GM23338 (cell line): ENCODE data around the gene PLS1. TPM values are rescaled to one million over a fixed set of nuclear protein-coding genes. Genes with fewer than 3 reads are reported as not detected.

ENCODE experiments used
- ATAC-seq: fragments of 200-7000 bp; cut with Tn5 transposase; 3 replicates; pipeline ENCODE4 v1.9.1; 2020
- DNase-seq: peaks from one replicate; pipeline ENCODE4 v3.0.0-alpha.2; 2015; ENCODE audit warnings: low spot score
- H2AFZ ChIP-seq: fragments of 200-600 bp; sonication (generic); 2 replicates; pipeline ENCODE4 v1.8.0; 2016; ENCODE audit warnings: antibody characterized with exemption, mild to moderate bottlenecking, moderate library complexity
- H3F3A ChIP-seq: fragments of 200-600 bp; sonication (generic); replicated peaks from 2 replicates; pipeline ENCODE4 v1.8.0; 2017; ENCODE audit warnings: antibody characterized with exemption, mixed run types, low read depth
- H3K27ac ChIP-seq: fragments of 200-600 bp; sonication (generic); 2 replicates; pipeline ENCODE4 v1.6.1; 2016; ENCODE audit warnings: low read depth
- H3K27me3 ChIP-seq: fragments of 200-600 bp; sonication (generic); 2 replicates; pipeline ENCODE4 v1.8.0; 2016; ENCODE audit warnings: mild to moderate bottlenecking, mixed run types, moderate library complexity; ENCODE audit not compliant: insufficient read depth
- H3K36me3 ChIP-seq: fragments of 200-600 bp; sonication (generic); 2 replicates; pipeline ENCODE4 v1.8.0; 2016; ENCODE audit warnings: mild to moderate bottlenecking; ENCODE audit not compliant: insufficient read depth
- H3K4me1 ChIP-seq: fragments of 200-600 bp; sonication (generic); 2 replicates; pipeline ENCODE4 v1.8.0; 2016; ENCODE audit warnings: mild to moderate bottlenecking, moderate library complexity; ENCODE audit not compliant: insufficient read depth
- H3K4me2 ChIP-seq: fragments of 200-600 bp; sonication (generic); 2 replicates; pipeline ENCODE4 v1.7.1; 2017; ENCODE audit warnings: mixed run types
- H3K4me3 ChIP-seq: fragments of 200-600 bp; sonication (generic); 2 replicates; pipeline ENCODE4 v1.6.1; 2016; ENCODE audit warnings: mixed run types
- H3K79me2 ChIP-seq: fragments of 200-600 bp; sonication (generic); replicated peaks from 2 replicates; pipeline ENCODE4 v1.8.0; 2017; ENCODE audit warnings: mild to moderate bottlenecking; ENCODE audit not compliant: insufficient read depth
- H3K9me2 ChIP-seq: fragments of 200-600 bp; sonication (generic); 2 replicates; pipeline ENCODE4 v1.8.0; 2017; ENCODE audit not compliant: insufficient read depth
- H4K20me1 ChIP-seq: fragments of 200-600 bp; sonication (generic); replicated peaks from 2 replicates; pipeline ENCODE4 v1.8.0; 2017; ENCODE audit warnings: mild to moderate bottlenecking; ENCODE audit not compliant: insufficient read depth
- H3K27ac Mint-ChIP-seq: 2 replicates; pipeline ENCODE4 v1.8.0; 2020; ENCODE audit warnings: inconsistent platforms, mild to moderate bottlenecking, moderate library complexity, mixed read lengths
- H3K27me3 Mint-ChIP-seq: 3 replicates; pipeline ENCODE4 v1.8.0; 2022; ENCODE audit warnings: low read depth, mild to moderate bottlenecking, moderate library complexity, mixed read lengths, inconsistent platforms; ENCODE audit not compliant: insufficient read depth, poor library complexity
- H3K36me3 Mint-ChIP-seq: 3 replicates; pipeline ENCODE4 v1.8.0; 2021; ENCODE audit warnings: low read depth, mild to moderate bottlenecking, inconsistent platforms, moderate library complexity, mixed read lengths
- H3K4me1 Mint-ChIP-seq: 3 replicates; pipeline ENCODE4 v1.8.0; 2020; ENCODE audit warnings: mild to moderate bottlenecking, inconsistent platforms, mixed read lengths
- H3K4me3 Mint-ChIP-seq: 3 replicates; pipeline ENCODE4 v1.8.0; 2021; ENCODE audit warnings: moderate library complexity, mild to moderate bottlenecking, inconsistent platforms, mixed read lengths
- H3K9me3 Mint-ChIP-seq: 3 replicates; pipeline ENCODE4 v1.8.0; 2020; ENCODE audit warnings: moderate library complexity, mild to moderate bottlenecking, inconsistent platforms, mixed read lengths
- CREB1 ChIP-seq: fragments of 250-450 bp; sonication (Bioruptor Pico); IDR thresholded peaks from 2 replicates; pipeline ENCODE4 v1.5.0; 2020; ENCODE audit warnings: low read depth, mild to moderate bottlenecking, moderate library complexity
- EZH2 ChIP-seq: fragments of 200-600 bp; sonication (generic); IDR thresholded peaks from one replicate; pipeline ENCODE4 v1.8.0; 2017; ENCODE audit warnings: antibody characterized with exemption, mild to moderate bottlenecking, low read depth; ENCODE audit not compliant: unreplicated experiment
- EZH2phosphoT487 ChIP-seq: fragments of 200-600 bp; sonication (generic); IDR thresholded peaks from one replicate; pipeline ENCODE4 v1.8.1; 2018; ENCODE audit warnings: antibody characterized with exemption; ENCODE audit not compliant: unreplicated experiment
- JUNB ChIP-seq: IDR thresholded peaks from one replicate; pipeline ENCODE4 v1.6.1; 2016; ENCODE audit warnings: antibody characterized with exemption; ENCODE audit not compliant: unreplicated experiment
- NANOG ChIP-seq: IDR thresholded peaks from 2 replicates; pipeline ENCODE4 v1.6.1; 2016; ENCODE audit warnings: antibody characterized with exemption, borderline replicate concordance
- POLR2AphosphoS5 ChIP-seq: IDR thresholded peaks from 2 replicates; pipeline ENCODE4 v1.6.1; 2016; ENCODE audit warnings: antibody characterized with exemption, low read depth
- STAT1 ChIP-seq: IDR thresholded peaks from one replicate; pipeline ENCODE4 v1.6.1; 2016; ENCODE audit warnings: antibody characterized with exemption; ENCODE audit not compliant: unreplicated experiment
- ZNF114 ChIP-seq: fragments of 250-450 bp; sonication (Bioruptor Pico); IDR thresholded peaks from 2 replicates; pipeline ENCODE4 v1.5.0; 2020; ENCODE audit warnings: mild to moderate bottlenecking, moderate library complexity
- ZNF331 ChIP-seq: fragments of 250-450 bp; sonication (Bioruptor Pico); IDR thresholded peaks from 2 replicates; pipeline ENCODE4 v1.5.0; 2020; ENCODE audit warnings: low read depth, mild to moderate bottlenecking, moderate library complexity
- polyA plus RNA-seq: library from polyadenylated mRNA; unstranded; fragments of >200 nt; fragmentation: Nextera tagmentation; extraction: Ambion mirVana; gene quantifications from 2 replicates; pipeline ENCODE4 v1.2.1, GENCODE V29; 2016
- total RNA-seq: library from RNA; depleted of rRNA; stranded (reverse); fragments of >200 nt; shearing (Covaris generic); gene quantifications from 2 replicates; pipeline ENCODE4 v1.2.3, GENCODE V29; 2014
- TF ChIP-seq, protein P1 (sequence below): IDR thresholded peaks from one replicate; pipeline ENCODE4 v1.6.1; 2018; ENCODE audit warnings: antibody characterized with exemption; ENCODE audit not compliant: unreplicated experiment
- TF ChIP-seq, protein P2 (sequence below): IDR thresholded peaks from 2 replicates; pipeline ENCODE4 v1.6.1; 2016; ENCODE audit warnings: antibody characterized with exemption
- TF ChIP-seq, protein P3 (sequence below): fragments of 250-450 bp; sonication (Bioruptor Pico); IDR thresholded peaks from 2 replicates; pipeline ENCODE4 v1.5.0; 2020; ENCODE audit warnings: mild to moderate bottlenecking, moderate library complexity
- TF ChIP-seq, protein P4 (sequence below), 2 experiments: fragments of 200-600 bp in 1 of 2; sonication (generic) in 1 of 2; conservative IDR thresholded peaks; 2 replicates each; pipeline versions ENCODE4 v1.5.1 to v1.6.1; 2016 to 2017; ENCODE audit warnings: antibody characterized with exemption in 2 of 2, low read depth in 2 of 2, mild to moderate bottlenecking in 2 of 2, moderate library complexity in 1 of 2

The PLS1 gene
- total and polyA plus RNA-seq, 2 experiments from 2014 or later: 18.4 to 42.2 TPM

DNA sequence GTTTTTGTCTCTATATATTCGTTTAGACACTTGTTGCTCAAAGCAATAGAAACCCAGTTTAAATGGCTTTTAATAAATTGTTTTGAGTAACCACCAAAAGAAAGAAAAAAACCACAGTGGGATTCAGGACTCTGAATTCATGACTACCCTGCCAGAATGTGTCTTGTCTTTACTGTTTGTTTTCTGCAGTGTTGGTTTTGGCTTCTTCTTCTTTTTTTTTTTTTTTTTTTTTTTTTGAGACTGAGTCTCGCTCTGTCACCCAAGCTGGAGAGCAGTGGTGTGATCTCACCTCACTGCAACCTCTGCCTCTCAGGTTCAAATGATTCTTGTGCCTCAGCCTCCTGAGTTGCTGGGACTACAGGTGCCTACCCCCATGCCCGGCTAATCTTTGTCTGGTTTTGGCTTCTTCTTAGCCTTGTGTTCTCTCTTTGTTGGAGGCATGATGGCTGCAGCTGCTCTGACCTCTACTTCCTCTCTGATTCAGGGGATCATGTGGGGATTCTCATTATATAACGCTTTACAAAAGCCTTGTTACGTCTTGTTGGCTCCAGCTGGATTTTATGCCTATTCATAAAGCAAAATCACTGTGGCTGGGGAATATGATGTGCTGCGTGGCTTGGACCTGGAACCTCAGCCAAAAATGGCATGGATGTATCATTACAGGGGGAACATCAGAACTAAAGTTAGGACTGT is 54.0 kb downstream of the PLS1 start:
- Histone ChIP-seq H3F3A (no peaks in the 10 kb centered on the region), H3K36me3 (no peaks in the 10 kb centered on the region), H2AFZ (no peak overlapping the region), H3K79me2 (no peaks in the 10 kb centered on the region), H4K20me1 (no peaks in the 10 kb centered on the region), H3K4me3 (no peak overlapping the region), H3K27me3 (no peaks in the 10 kb centered on the region), H3K4me2 (no peak overlapping the region), H3K9me2 (peaks cover 11% of the 10 kb centered on the region), H3K27ac (no peak overlapping the region), H3K4me1 (peaks cover 5% of the 10 kb centered on the region)
- peaks cover 26% of the 10 kb centered on the region for H3K4me1 Mint-ChIP-seq
- ATAC-seq: no peak
- no peaks in the 10 kb centered on the region for H3K9me3 Mint-ChIP-seq
- no peak overlapping the region for H3K4me3 Mint-ChIP-seq
- peak overlapping the region; percentile 35; the same call in 1 of the 2 replicates for H3K27ac Mint-ChIP-seq
- TF ChIP-seq, protein P1, sequence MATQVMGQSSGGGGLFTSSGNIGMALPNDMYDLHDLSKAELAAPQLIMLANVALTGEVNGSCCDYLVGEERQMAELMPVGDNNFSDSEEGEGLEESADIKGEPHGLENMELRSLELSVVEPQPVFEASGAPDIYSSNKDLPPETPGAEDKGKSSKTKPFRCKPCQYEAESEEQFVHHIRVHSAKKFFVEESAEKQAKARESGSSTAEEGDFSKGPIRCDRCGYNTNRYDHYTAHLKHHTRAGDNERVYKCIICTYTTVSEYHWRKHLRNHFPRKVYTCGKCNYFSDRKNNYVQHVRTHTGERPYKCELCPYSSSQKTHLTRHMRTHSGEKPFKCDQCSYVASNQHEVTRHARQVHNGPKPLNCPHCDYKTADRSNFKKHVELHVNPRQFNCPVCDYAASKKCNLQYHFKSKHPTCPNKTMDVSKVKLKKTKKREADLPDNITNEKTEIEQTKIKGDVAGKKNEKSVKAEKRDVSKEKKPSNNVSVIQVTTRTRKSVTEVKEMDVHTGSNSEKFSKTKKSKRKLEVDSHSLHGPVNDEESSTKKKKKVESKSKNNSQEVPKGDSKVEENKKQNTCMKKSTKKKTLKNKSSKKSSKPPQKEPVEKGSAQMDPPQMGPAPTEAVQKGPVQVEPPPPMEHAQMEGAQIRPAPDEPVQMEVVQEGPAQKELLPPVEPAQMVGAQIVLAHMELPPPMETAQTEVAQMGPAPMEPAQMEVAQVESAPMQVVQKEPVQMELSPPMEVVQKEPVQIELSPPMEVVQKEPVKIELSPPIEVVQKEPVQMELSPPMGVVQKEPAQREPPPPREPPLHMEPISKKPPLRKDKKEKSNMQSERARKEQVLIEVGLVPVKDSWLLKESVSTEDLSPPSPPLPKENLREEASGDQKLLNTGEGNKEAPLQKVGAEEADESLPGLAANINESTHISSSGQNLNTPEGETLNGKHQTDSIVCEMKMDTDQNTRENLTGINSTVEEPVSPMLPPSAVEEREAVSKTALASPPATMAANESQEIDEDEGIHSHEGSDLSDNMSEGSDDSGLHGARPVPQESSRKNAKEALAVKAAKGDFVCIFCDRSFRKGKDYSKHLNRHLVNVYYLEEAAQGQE: no peak
- TF ChIP-seq, protein P2, sequence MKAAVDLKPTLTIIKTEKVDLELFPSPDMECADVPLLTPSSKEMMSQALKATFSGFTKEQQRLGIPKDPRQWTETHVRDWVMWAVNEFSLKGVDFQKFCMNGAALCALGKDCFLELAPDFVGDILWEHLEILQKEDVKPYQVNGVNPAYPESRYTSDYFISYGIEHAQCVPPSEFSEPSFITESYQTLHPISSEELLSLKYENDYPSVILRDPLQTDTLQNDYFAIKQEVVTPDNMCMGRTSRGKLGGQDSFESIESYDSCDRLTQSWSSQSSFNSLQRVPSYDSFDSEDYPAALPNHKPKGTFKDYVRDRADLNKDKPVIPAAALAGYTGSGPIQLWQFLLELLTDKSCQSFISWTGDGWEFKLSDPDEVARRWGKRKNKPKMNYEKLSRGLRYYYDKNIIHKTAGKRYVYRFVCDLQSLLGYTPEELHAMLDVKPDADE: no peak
- TF ChIP-seq EZH2 (no peak), STAT1 (no peak), ZNF331 (CRISPR knock-in tag) (no peak), ZNF114 (CRISPR knock-in tag) (no peak), NANOG (no peak), POLR2AphosphoS5 (no peak), JUNB (no peak), CREB1 (CRISPR knock-in tag) (no peak), EZH2phosphoT487 (no peak)
- TF ChIP-seq, protein P3, sequence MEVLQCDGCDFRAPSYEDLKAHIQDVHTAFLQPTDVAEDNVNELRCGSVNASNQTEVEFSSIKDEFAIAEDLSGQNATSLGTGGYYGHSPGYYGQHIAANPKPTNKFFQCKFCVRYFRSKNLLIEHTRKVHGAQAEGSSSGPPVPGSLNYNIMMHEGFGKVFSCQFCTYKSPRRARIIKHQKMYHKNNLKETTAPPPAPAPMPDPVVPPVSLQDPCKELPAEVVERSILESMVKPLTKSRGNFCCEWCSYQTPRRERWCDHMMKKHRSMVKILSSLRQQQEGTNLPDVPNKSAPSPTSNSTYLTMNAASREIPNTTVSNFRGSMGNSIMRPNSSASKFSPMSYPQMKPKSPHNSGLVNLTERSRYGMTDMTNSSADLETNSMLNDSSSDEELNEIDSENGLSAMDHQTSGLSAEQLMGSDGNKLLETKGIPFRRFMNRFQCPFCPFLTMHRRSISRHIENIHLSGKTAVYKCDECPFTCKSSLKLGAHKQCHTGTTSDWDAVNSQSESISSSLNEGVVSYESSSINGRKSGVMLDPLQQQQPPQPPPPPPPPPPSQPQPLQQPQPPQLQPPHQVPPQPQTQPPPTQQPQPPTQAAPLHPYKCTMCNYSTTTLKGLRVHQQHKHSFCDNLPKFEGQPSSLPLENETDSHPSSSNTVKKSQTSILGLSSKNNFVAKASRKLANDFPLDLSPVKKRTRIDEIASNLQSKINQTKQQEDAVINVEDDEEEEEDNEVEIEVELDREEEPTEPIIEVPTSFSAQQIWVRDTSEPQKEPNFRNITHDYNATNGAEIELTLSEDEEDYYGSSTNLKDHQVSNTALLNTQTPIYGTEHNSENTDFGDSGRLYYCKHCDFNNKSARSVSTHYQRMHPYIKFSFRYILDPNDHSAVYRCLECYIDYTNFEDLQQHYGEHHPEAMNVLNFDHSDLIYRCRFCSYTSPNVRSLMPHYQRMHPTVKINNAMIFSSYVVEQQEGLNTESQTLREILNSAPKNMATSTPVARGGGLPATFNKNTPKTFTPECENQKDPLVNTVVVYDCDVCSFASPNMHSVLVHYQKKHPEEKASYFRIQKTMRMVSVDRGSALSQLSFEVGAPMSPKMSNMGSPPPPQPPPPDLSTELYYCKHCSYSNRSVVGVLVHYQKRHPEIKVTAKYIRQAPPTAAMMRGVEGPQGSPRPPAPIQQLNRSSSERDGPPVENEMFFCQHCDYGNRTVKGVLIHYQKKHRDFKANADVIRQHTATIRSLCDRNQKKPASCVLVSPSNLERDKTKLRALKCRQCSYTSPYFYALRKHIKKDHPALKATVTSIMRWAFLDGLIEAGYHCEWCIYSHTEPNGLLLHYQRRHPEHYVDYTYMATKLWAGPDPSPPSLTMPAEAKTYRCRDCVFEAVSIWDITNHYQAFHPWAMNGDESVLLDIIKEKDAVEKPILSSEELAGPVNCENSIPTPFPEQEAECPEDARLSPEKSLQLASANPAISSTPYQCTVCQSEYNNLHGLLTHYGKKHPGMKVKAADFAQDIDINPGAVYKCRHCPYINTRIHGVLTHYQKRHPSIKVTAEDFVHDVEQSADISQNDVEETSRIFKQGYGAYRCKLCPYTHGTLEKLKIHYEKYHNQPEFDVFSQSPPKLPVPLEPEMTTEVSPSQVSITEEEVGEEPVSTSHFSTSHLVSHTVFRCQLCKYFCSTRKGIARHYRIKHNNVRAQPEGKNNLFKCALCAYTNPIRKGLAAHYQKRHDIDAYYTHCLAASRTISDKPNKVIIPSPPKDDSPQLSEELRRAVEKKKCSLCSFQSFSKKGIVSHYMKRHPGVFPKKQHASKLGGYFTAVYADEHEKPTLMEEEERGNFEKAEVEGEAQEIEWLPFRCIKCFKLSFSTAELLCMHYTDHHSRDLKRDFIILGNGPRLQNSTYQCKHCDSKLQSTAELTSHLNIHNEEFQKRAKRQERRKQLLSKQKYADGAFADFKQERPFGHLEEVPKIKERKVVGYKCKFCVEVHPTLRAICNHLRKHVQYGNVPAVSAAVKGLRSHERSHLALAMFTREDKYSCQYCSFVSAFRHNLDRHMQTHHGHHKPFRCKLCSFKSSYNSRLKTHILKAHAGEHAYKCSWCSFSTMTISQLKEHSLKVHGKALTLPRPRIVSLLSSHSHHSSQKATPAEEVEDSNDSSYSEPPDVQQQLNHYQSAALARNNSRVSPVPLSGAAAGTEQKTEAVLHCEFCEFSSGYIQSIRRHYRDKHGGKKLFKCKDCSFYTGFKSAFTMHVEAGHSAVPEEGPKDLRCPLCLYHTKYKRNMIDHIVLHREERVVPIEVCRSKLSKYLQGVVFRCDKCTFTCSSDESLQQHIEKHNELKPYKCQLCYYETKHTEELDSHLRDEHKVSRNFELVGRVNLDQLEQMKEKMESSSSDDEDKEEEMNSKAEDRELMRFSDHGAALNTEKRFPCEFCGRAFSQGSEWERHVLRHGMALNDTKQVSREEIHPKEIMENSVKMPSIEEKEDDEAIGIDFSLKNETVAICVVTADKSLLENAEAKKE (CRISPR knock-in tag): no peak
- TF ChIP-seq, protein P4, sequence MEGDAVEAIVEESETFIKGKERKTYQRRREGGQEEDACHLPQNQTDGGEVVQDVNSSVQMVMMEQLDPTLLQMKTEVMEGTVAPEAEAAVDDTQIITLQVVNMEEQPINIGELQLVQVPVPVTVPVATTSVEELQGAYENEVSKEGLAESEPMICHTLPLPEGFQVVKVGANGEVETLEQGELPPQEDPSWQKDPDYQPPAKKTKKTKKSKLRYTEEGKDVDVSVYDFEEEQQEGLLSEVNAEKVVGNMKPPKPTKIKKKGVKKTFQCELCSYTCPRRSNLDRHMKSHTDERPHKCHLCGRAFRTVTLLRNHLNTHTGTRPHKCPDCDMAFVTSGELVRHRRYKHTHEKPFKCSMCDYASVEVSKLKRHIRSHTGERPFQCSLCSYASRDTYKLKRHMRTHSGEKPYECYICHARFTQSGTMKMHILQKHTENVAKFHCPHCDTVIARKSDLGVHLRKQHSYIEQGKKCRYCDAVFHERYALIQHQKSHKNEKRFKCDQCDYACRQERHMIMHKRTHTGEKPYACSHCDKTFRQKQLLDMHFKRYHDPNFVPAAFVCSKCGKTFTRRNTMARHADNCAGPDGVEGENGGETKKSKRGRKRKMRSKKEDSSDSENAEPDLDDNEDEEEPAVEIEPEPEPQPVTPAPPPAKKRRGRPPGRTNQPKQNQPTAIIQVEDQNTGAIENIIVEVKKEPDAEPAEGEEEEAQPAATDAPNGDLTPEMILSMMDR (conservative IDR thresholded peaks at IDR 0.05; ENCODE audit: low read depth in 2 of 2): no peak
- peaks cover 5% of the 10 kb centered on the region for H3K27me3 Mint-ChIP-seq
- DNase-seq: no peak
- H3K36me3 Mint-ChIP-seq: no peaks in the 10 kb centered on the region
